RPMI7951 (cell line): Measurements from ENCODE around the gene SPTLC3. TPM values are rescaled to one million over a fixed set of nuclear protein-coding genes. Genes with fewer than 3 reads are reported as not detected.
A peak's percentile ranks its signal among the peaks of the same experiment; 100 is the strongest.

Source experiments
- DNase-seq: peaks from one replicate; pipeline ENCODE4 v3.0.0-alpha.2; 2012; ENCODE audit warnings: low read depth
- total RNA-seq: library from RNA; depleted of rRNA; stranded (reverse); fragments of >200 nt; shearing (Covaris generic); gene quantifications from 2 replicates; pipeline ENCODE4 v1.2.3, GENCODE V29; 2014

The SPTLC3 gene
- total RNA-seq, 1 experiment from 2014 or later = 16.6 TPM

DNA sequence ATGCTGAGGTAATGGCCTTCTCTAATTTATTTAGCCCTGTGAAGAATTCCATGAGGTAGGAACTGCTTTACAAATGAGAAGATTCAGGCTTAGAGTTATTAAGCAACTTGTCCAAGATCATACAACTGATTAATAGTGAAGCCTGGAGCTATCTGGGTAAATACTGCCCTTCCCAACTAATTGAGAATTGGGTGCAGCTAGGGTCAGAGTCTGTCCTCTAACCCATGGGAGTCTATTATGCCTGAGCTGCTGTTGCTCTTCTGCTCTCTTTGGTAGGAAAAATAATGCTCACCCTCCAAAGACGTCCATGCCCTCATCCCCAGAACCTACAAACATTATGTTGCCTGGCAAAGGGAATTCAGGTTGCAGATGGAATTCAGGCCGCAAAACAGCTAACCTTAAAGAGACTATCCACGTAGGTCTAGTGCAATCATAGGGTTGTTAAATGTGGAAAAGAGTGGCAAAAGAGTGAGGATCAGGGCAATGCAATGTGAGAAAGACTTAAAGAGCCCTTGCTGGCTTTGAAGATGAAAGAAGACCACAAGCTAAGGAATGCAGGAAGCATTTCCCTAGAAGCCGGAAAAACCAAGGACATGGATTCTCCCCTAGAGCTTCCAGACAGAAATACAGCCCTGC is 90.1 kb downstream of the SPTLC3 start:
- no peak for DNase-seq

DNA sequence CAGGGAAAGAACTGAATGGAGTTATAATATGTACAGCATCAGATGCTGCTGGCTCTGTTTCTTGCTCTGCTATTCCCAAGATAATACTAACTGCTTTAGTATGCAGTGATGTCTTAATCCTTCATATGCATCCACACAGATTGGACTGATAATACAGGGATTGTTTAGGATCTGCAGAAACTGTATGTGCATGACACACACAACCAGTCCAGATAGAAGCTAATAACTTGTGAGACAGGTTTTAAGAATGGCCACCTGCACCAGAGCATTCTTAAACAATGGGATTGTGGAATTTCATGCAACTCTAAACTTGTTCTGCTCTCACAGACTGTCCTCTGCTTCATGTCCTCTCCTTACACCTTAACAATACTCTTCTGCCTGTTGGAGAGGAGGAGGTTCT is 90.9 kb downstream of the SPTLC3 start:
- no peak for DNase-seq

DNA sequence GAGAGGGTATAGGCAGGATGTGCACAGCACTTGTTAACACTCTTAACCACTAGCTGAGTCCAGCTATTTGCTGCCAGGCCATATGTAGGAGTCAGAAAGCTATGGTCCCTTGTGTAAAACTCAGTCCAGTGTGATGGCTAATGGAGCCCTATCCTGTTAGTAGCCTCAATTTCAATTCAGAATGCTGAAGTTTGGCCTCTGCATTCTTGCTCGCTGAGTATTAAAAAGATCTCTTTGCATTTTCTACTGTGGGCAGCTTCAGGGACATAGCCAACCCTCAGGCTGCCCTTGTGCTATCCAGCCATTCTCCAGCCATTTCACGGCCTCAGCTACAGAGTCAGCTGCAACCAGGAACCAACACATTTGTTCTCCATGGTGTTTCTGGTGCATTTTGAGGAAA is 92.5 kb downstream of the SPTLC3 start:
- peak; percentile 50 for DNase-seq

DNA sequence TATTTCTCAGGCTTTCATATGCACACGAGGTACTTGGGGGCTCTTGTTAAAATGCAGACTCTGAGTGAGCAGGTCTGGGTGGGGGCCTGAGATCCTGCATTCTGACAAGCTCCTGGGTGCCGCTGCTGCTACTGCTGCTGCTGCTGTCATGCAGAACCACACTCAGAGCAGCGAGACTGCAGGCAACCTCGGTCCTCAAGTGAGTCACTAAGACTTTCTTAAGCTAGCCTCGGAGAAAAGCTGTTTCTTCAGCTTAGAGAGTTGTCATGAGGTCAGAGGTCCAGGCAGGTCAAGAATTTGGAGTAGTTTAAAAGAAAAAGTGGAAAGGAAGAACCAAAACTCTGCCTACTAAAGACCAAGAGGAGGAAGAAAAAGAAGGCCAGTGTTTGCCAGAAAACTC is 92.9 kb downstream of the SPTLC3 start:
- DNase-seq = peak; percentile 64

DNA sequence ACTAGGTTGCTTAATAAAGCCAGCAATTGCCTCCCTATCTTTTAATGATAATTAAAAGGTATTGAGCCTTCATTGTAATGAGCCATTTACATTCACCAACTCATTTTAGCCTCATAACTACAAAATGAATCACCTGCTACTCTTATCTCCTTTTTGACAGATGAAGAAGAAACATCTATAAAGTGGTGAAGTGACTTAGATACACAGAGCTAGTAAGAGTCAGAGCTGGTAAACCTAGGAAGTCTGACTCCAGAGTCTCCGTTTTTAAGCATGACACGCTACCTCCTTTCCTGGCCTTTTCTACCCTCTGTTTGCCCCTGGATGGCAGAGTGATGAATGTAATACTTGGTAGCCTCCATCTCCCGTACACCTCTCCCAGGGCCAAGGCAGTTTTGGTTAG is 93.5 kb downstream of the SPTLC3 start:
- no peak for DNase-seq

GRCh38 chr20:13102694-13103093 is 93.9 kb downstream of the SPTLC3 start:
- DNase-seq = no peak

GRCh38 chr20:13105039-13105438 is 96.3 kb downstream of the SPTLC3 start:
- peak; percentile 39 for DNase-seq

DNA sequence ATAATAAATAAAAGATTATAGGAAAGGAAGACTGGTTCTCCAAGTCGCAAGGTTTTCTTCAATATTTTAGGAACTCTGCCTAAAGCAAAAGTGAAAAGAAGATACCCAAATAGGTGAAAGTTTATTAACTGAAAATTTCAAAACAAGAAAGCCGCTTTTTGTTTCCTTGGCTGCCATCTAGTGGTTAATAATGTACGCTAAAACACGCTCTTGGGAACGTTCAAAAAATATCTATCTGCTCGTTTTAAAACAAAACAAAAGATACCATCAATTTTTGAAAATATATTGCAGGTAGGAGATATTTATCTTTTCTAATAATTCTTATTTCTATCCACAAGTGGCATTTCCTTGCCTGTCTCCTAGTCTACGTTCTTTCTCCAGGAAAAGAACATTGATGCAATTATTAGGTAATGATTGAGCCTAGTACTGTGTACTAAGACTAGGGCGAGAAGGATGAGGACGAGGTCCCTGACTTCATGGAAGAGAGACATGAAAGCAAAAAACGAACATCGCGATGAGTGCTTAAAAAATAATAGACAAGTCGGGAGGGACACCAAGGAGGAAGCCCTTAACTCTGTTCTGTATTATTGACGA is 97.2 kb downstream of the SPTLC3 start:
- peak; percentile 60 for DNase-seq

DNA sequence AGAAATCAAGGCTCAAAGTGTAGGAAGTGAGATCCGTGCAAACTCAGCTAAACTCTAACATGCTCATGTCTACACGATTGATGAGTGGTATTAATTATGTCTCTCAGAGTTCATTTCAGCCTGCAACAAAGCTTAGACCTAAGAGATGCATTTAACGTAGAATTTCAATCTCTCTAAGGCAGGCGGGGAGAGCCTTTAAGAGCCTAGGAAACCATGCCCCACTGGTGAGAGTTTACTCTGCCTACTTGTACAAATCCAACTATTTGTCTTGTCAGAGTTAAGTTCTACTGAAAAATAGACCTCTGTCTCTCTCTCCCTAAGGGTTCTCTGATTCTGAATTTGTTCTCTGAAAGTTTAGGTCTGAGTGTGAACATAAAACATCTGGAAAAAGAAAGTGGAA is 100.9 kb downstream of the SPTLC3 start:
- DNase-seq = no peak

DNA sequence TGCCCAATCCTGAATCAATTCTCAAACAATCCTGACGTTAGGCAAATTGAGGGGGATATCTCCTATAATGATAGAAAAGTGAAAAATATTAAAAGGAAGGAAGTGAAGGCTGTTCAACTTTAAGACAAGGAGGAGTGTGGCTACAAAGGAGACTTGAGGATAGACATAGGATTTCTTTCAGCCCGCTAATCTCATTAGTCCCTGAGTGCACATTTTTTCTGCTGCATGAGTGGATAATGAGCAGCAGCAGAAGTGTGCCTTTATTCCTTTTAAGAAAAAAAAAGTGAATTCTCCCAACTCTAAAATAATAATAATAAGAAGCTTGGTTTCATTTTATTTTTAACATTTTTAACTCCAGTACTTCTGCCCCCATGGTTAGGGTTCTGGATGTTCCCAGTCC is 102.0 kb downstream of the SPTLC3 start:
- no peak for DNase-seq

DNA sequence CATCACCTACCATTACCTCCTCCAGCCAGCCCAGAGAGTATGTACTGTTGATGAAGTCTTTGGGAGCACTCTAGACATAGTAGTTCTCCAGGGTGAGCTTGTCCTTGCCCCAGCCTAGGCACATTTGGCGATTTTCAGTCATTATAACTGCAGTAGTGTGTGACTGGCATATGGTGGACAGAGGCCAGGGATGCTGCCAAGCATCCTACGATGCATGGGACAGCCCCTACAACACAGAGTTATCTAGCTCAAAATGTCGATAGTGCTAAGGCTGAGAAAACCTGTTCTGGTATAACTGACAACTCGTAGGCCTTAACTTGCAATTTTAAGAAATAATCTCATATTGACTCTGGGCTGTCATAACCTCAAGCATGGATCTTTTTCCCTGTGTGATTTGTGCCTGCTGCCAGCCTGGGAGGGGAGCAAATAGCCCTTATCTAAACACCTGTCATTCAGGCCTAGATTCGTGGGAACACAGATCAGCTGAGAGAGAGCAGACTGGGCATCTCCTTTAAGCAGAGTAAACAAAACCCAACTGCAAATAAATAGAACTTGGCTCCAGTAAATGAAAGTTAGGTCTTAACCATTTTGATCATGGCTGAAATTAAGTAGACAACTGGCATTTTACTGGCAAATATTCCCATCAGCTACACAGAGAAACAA is 102.6 kb downstream of the SPTLC3 start:
- no peak for DNase-seq

DNA sequence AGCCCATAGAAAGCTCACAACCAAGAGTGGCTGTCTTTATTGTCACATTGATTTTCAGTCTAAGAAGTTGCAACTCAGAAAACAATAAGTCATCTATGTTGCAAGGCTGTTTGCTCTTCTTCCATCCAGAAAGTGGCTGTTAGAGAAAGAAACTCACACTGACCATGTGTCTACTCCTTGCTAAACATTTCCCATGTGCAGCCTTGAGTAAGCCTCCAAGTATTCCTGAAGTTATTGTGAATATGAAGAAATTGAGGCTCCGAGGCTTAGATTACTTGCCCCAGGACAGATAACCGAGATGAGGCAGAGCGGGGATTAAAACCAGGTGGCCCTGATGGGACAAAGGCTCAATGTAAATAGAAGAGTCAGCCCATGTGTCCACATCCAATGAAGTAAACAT is 105.0 kb downstream of the SPTLC3 start:
- peak; percentile 30 for DNase-seq

- DNase-seq = no peak
These were observed 108.4 kb downstream of the SPTLC3 start for GRCh38 chr20:13117200-13117599.

DNA sequence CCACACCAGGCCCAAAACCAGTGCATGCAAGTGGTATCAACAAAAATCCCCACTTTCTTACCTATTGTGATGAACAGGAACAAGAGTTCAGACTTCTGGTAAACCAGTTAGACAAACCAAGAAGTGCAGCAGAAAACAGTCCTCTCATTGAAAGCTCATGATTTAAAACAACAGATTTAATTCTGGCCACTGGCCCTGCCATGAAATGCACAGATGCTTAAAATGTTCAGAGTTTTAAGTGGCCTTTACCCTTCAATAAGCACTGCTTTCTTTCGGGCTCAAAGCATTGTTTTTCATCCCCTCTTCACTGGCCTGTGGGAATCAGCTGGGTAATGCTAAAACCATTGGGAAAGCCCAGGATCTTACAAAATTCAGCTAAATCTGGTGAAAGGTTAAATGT is 109.9 kb downstream of the SPTLC3 start:
- DNase-seq = no peak

DNA sequence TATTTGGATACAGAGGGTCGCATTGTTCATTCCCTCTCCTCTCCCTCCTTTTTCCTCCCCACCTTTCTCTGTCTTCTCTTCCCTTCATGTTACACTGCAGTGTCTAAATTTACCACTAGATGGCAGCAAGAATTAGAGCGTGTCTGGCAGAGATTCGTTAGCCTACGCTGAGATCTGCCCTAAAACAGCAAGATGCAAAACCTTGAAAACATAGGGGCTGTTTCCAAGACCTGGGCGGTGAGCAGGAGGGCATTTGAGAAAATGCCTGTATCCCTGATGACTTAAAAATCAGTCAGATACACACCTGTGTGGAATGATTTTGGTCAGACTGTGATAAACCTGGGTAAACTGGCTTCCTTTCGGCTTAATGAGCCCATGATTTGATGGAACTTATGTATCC is 110.8 kb downstream of the SPTLC3 start:
- peak; percentile 70 for DNase-seq

GRCh38 chr20:13120471-13120870 is 111.7 kb downstream of the SPTLC3 start:
- no peak for DNase-seq

DNA sequence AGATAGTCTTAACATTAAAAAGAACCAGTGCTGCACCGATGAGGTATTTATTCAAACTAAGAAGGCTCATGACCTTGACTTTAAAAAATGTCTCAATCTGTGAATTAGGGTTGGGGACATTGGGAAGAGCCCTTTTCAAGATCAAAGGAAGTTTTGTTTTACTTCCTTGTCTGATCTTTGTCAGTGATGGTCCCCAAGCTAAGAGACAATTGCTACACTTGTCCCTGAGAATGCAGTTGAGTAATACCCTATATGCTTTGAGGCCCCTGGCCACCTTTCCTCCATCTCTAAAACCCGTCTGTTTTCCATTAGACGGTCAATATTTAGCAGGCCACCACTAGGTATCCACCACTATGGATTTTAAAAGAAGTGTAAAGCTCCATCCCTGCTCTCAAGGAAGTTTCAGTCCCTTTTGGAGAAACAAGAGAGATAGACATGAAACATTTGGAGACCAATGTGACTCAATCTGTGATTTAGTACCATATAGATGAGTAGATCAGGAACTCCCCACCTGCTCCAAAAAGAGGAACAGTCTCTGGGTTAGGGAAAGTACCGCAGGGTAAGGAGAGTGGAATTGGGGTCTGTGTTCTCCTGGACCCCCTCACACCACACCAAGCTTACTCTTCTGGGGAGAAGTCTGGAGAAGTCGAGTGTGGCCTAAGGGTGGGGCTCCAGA is 113.2 kb downstream of the SPTLC3 start:
- no peak for DNase-seq

DNA sequence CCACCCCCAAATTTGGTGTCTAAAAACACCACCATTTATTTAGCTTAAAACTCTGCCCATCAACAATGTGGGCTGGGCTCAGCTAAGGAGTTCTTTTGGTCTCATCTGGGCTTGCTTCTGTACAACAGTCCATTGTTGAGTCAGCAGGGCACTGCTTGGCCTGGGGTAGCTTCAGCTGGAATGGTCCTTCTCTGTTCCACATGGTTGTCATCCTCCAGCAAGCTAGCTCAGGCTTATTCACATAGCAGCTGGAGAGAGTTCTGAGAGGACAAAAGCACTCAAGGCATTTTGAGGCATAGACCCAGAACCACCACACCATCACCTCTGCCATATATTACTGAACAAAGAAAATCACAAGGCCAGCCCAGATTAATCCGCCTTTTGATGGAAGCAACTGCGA is 116.7 kb downstream of the SPTLC3 start:
- no peak for DNase-seq

DNA sequence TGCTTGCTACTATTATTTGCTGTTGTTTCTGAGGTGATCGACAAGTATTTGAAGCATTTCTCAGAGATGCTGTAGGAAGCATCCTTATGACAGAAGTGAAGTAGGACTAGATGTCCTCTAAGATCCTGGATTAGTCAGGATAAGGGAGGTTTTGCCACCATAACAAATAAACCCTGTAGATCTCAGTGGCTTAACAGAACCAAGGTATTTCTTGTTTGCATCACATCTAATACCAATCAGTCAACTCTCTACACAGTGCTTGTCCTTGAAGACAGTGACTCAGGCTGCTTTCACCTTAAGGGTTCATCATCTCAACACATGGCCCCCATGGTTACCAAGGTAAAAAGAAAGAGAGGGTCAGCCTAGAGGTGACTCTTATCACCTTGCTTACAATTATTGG is 119.4 kb downstream of the SPTLC3 start:
- DNase-seq = no peak

- DNase-seq = no peak
These were observed 121.4 kb downstream of the SPTLC3 start for GRCh38 chr20:13130061-13130706.

- no peak for DNase-seq
These were observed 121.9 kb downstream of the SPTLC3 start for GRCh38 chr20:13130707-13131103.

GRCh38 chr20:13131688-13132087 is 122.9 kb downstream of the SPTLC3 start:
- no peak for DNase-seq
